HG03139 (cell line): ENCODE data around the gene SYPL2.

Experiments used
- ATAC-seq: cut with Tn5 transposase; IDR thresholded peaks from one replicate; pipeline ENCODE4 v1.9.1; 2021; ENCODE audit not compliant: unreplicated experiment

The SYPL2 gene

DNA sequence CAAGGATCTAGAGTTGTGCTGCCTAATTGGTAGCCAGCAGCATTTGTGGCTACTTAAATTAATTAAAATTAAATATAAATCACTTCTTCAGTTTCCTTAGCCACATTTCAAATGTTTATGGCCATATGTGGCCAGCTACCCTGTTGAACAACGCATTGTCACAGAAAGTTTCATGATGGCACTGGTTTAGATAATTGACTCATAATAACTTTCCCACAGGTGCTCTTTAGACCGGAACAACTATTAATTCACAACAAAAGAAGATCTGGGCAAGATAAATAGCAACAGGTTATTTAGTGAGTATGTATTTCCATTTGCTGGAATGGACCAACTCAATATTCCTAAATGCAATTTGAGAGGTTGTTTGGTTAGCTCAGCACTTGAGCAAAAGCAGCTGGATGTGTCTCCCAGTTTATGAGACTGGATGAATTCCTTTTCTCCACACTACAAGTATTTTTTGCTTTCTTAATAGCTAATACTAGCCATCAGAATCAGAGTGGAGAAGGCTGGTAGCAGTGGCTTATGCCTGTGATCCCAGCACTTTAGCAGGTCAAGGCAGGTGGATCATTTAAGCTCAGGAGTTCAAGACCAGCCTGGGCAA is 46.9 kb downstream of the SYPL2 start:
- no peak for ATAC-seq

DNA sequence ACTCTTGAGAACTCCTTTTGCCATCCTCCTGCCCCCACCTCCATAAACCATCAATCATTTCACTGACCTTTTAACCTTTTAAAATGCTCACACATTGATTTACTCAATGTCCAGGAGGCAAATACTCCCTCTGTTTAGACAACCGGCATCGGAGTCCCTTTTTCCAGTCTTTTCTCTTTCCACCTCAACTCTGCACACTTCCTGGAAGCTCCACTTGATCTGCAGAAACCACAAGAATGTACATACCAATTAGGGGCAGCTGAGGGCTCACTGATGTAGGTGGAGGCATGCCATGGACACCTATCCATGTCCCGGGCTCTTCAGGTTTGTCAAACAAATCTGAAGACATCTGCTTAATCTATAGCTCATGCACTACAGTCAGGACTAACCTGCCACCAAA is 48.5 kb downstream of the SYPL2 start:
- no peak for ATAC-seq

DNA sequence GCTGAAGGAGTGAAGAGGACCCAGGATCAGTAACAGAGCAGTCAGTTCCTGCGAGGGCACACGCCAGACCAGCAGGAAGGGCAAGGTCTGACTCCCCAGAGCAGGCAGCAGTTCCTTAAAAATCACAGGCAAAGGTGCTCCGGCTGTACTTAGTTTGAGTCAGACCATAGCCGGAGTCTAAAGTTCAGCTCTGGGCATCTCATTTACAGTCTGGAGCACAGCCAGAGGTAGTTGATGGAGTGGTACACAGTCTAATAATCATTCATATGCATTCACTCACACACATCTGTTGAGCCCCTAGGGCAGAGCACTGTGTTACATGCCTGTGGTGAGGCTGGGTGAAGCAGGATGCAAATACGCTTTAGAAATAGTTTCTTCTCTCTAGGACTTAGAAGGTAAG is 50.5 kb downstream of the SYPL2 start:
- ATAC-seq: no peak

DNA sequence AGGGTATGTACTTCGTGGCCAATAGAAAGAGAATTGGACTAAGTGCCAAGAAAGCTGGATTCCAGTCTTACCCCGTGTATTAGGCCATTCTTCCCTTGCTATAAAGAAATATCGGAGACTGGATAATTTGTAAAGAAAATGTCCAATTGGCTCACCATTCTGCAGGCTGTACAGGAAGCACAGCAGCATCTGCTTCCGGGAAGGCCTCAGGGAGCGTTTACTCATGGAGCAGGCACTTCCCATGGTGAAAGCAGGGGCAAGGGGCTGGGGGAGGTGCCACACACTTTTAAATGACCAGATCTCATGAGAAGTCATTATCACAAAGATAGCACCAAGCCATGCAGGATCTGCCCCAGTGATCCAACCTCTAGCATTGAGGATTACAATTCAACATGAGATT is 51.0 kb downstream of the SYPL2 start:
- no peak for ATAC-seq

DNA sequence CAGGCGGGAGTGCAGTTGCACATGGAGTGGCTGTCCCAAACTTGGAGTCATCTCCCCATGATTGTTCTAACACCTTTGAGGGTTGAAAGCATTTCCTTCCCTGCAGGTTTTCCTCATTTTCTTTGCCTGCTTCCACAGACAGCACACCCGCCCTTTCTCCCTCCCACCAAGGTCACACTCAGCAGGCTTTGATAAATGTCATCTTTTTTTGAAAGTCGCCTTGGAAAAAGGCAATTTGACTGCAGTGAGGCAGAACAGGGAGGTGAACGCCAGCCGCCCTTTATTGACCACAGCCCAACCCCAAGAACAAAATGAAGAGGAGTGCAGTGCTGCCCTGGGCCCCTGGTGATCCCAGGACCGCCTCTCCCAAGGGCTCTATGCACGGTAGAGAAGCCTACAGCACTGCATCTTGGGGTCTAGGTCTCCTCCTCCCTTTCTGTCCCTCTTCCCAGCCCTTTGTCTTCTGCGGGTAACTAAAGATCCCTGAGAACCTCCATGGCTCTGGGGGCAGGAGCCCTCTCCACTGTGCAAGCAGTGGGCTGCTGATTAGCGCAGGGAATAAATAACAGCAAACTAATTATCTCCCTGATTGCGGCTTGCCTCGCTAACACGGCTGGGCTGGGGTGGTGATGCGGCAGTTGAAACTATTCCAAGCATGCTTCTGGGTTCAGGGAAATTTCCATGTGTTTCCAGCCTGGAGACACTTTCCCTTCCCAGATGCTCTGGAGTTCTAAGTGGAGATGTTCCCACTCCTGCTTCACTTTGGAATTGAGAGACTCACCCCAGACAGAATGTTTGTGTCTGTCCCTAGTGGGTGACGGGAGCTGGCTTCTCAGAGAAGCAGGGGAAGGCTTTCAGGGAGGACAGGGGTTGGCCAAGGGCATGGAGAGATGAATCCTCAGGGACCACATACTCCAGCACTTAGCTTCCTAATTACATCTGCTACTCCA is 54.9 kb downstream of the SYPL2 start:
- no peak for ATAC-seq

DNA sequence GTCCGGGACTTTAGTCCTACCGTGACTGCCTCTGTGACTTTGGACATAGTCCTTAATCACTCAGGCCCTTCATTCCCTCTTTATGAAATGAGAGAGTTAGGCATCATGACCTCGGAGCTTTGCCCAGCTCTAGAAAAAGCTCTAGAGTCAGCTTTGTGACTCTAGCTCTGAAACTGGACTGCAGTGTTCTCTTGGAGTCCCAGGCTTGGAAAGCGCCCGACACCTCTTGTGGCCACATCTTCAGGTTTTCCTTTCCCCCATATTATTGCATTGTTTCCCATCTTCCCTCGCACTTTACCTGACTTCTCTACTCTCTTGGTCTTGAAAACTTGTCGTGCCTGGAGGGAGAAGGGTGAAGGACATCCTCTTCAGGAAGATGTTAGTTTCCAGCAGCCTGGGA is 55.7 kb downstream of the SYPL2 start:
- ATAC-seq: no peak

DNA sequence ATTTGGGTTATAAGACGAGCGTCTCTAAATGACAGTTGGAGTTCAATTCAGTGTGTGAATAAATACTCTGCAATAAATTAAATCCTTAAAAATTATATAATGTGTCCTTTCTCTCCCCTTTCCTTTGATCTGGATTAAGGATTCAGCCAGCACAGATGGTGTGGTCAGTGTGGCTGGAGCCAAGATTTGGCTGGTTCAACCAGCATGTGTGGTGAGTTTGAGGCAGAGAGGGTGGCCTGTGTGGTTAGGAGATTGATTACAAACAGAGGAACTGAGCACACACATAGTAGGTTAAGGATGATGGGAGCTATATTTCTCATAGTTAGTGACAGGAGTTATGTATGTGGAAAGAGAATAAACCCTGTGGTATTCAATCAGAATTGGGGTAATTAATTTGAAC is 57.4 kb downstream of the SYPL2 start:
- no peak for ATAC-seq

DNA sequence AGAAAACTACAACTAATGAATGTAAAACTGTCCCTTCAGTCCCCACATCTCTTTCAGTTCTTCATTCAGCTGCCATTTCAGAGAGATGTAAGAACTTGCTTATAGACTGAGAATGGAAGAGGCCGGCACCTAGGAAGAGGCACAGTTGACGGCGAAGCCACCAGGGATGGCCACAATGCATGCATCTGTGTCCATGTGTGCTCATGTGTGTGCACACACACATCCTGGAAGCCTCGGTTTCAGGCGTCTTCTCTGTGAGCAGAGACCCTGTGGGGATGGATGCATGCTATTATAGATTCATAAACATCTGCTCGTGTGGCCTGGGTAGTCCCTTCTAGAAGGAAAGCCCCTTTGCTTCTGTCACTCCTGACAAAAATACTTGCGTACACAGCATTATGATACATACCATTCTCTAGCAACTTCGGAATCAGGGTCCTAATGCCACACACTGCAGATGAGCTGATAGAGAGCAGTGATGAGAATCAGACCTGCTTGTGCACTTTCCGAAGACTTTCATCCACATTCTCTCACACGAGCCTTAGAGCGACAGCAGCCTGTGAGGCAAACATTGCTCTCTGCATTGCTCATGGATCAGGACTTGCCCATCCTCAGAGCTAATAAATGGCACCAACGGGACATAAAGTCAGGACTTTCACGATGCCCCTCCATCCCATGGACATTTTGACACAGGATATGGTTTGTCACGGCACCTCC is 60.9 kb downstream of the SYPL2 start:
- no peak for ATAC-seq

DNA sequence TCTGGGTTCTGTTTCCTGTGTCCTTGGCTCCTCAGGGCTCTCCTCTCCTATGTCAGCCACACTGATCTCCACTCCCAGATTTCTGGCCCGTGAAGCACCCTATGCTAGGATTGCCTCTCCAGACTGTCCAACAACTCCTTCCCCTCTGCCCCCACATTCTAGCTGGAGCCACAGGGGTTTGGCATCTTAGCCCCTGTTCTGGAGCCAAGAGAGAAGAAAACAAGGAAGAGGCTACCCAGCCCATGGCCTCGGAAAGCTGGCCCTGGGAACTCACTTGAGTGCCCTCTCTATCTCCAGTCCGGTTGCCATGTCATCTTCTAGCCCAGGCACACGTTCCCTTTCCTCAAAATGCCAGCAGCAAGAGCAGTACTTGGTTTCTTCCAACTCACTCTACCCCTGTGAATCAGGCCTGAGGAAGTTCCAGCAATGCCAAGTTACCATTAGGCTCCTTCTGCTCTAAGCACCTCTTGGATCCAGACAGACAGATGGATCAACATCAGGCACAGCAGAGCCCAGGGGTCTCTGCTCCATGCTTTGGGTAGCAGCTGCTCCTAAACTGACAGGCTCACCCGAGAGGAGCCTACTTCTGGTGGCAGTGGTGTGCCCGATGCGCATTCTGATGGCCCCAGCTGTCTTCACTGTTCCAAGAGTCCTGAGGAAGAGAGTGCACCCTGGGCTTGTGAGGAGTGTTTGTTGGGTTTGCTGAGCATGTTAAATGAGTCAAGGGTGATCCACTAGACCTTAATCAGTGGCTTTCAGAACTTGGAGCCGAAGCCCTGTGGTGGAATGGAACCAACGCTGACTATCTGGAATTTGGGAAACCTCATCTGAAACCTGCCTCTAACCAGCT is 61.7 kb downstream of the SYPL2 start:
- no peak for ATAC-seq

DNA sequence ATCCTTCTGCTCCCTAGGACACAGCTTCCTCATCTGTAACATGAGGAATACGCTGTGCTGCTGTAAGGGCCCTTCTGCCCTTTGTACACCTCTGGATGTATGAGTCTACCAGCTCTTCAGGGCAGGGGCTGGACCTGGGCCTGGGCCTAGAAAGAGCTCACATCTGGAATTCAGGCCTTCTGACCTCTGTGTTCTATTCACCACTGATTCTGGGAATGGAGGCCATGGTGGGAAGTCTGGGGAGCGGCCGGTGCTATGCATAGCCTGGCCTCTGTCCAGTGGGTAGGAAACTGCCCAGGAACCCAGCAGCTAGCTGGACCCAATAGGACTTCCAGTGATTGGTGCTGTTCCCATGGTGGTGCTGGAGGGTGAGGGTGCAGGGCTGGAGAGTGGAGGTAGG is 62.4 kb downstream of the SYPL2 start:
- ATAC-seq: no peak

DNA sequence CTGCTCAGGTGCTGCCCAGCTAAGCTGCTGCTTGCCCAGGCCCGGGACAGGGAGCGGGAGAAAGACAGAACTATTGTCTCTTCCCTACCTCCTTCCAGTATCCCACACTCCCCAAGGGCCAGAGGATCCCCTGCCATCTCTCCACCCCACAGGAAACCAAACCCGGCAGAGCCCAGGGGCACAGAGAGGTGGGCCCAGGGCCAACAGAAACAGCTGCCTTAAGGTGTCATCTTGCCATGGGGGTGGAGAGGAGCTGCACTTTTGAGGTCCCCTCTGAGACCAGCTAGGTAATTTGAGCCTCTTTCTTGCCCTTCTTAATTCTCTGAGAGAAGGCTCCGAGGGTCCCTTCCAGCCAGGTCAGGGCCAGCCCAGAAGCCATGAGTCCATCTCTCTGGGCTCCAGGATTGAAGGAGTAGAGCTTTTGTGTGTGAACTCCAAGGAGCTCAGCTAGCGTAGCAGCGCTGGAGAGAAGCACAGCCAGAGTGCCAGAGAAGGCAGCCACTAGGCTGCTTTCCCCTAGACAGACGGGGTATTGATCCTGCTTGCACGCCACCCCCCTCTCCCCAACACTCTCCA is 63.6 kb downstream of the SYPL2 start:
- no peak for ATAC-seq

DNA sequence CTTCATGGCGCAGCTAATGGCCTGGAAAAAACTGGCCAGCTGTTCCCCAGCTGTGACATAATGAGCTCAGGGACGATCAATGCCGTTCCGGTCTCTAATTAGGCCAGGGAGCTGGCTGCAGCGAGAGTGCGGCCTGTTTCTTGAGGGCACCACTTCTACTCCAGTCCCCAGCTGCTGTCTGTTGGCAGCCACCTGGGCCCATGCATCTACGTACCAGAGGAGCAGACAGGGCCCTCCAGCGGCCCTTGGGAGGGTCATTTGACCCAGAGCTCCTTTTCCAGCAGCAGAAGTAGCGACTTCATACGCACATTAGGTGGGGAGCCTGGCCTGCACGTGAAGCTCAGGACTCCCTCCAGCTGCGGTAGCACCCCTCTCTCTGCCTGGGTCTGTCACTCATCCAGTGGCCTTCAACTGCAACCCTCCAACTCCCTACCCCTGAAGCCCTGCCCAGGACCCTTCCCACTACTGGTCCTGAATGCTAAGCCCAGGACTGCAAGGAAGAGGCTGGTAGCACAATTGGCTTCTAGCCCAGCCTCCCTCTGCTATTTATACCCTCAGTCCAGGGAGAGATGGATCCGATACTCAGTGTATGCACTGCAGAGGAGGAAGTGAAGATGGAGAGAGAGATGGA is 64.2 kb downstream of the SYPL2 start:
- ATAC-seq: no peak

DNA sequence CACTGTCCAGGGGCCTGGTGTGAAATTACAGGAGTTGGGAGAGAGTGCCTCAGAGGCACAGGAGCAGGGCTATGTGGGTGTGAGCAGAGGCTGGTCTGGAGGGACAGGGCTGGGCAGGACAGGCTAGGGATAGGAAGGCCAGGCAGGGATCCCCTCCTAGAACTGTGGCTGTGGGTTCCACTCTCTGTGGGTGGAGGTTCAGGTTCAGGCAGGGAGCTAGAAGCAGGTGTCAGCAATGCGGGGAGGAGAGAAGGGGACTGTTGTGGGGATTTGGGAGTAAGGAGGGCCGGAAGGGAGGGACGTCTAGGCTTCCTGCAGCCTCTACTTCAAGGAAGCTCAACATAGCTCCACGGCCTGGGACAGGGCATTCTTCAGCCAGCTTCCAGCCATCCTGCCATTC is 65.0 kb downstream of the SYPL2 start:
- no peak for ATAC-seq
